Measurements from ENCODE around the gene JARID2. TPM values are rescaled to one million over a fixed set of nuclear protein-coding genes. Genes with fewer than 3 reads are reported as not detected.

JARID2 gene
- total and polyA plus RNA-seq, 10 of the 15 experiments (the other 5 are each of a cell fraction or from before 2014, with no cell fraction given) = 4.2 to 21.6 (median 11.7) TPM

- no peak for TF ChIP-seq CEBPZ (IDR thresholded peaks at IDR 0.05; ENCODE audit: low read depth, low read length)
- TF ChIP-seq SMARCA5 (IDR thresholded peaks at IDR 0.05) = no peak
- TF ChIP-seq CHD2 (IDR thresholded peaks at IDR 0.05; ENCODE audit: borderline replicate concordance, low read depth, low read length) = no peak
- no peak; the same call in 1 of the 2 replicates for TF ChIP-seq NBN (IDR thresholded peaks at IDR 0.05)
- no peak for TF ChIP-seq KAT2A (conservative IDR thresholded peaks at IDR 0.05; ENCODE audit: control insufficient read depth, low read depth, low read length)
- no peak for TF ChIP-seq RAD21 (IDR thresholded peaks at IDR 0.05; ENCODE audit: insufficient read depth, low read depth, low read length)
- no peak for TF ChIP-seq POU2F2 (IDR thresholded peaks at IDR 0.05; ENCODE audit: borderline replicate concordance, low read depth, low read length)
- TF ChIP-seq STAT3 (IDR thresholded peaks at IDR 0.05; ENCODE audit: low read depth, low read length) = no peak
- TF ChIP-seq IRF5 (IDR thresholded peaks at IDR 0.05; ENCODE audit: borderline replicate concordance) = no peak
- TF ChIP-seq ZSCAN29 (IDR thresholded peaks at IDR 0.05) = no peak
- no peak for TF ChIP-seq ZBED1 (IDR thresholded peaks at IDR 0.05; ENCODE audit: borderline replicate concordance)
- TF ChIP-seq ETV6 (conservative IDR thresholded peaks at IDR 0.05 in 1 of 2, IDR thresholded peaks at IDR 0.05 in 1 of 2; ENCODE audit: borderline replicate concordance in 1 of 2, low read depth in 1 of 2) = no peak
These were observed 60.0 kb downstream of the JARID2 start (continued) for GRCh38 chr6:15305909-15306308.
